Gastrocnemius medialis (tissue), 4 donors: ENCODE measurements around the gene MRPL50. TPM values are rescaled to one million over a fixed set of nuclear protein-coding genes. Genes with fewer than 3 reads are reported as not detected.

Source experiments
- ATAC-seq, 2 donors: fragments of 150-250 bp; one replicate each; pipeline ENCODE4 v1.9.1; 2016
- DNase-seq, 2 donors: peaks; one replicate each; pipeline ENCODE4 v3.0.0-alpha.2; 2019
- H3K27ac ChIP-seq, 4 donors: fragments of 200-600 bp; sonication (generic); 1 replicate in 1 of 4; 2 replicates in 3 of 4; pipeline ENCODE4 v1.5.1; 2016 to 2018; ENCODE audit warnings: mild to moderate bottlenecking in 2 of 4, moderate library complexity in 1 of 4
- H3K27me3 ChIP-seq, 3 donors: fragments of 200-600 bp; sonication (generic) in 2 of 3; 1 replicate in 1 of 3; 2 replicates in 2 of 3; pipeline versions ENCODE4 v1.5.1 to v1.6.0; 2016 to 2019; ENCODE audit warnings: mild to moderate bottlenecking in 1 of 3, moderate library complexity in 1 of 3
- H3K36me3 ChIP-seq, 2 donors: fragments of 200-600 bp; sonication (generic) in 1 of 2; one replicate each; pipeline ENCODE4 v1.5.1; 2017 to 2018
- H3K4me1 ChIP-seq, 2 donors: fragments of 200-600 bp; sonication (generic) in 1 of 2; one replicate each; pipeline ENCODE4 v1.5.1; 2016 to 2017; ENCODE audit warnings: mild to moderate bottlenecking in 2 of 2
- H3K4me3 ChIP-seq, 4 donors: fragments of 200-600 bp; sonication (generic) in 3 of 4; 1 replicate in 1 of 4; 2 replicates in 3 of 4; pipeline ENCODE4 v1.5.1; 2016 to 2019; ENCODE audit warnings: mild to moderate bottlenecking in 2 of 4
- H3K9me3 ChIP-seq, 3 donors: fragments of 200-600 bp; sonication (generic) in 2 of 3; 1 replicate in 1 of 3; 2 replicates in 2 of 3; pipeline ENCODE4 v1.5.1; 2016 to 2019
- POLR2A ChIP-seq, 2 donors: fragments of 450-650 bp; IDR thresholded peaks; one replicate each; pipeline ENCODE4 v1.6.1; 2017; ENCODE audit warnings: antibody characterized with exemption in 2 of 2, mild to moderate bottlenecking in 2 of 2, moderate library complexity in 2 of 2
- in situ Hi-C, 4 donors: fragments of 200-750 bp; cut with MboI; loops; one replicate each; pipeline versions ENCODE4 v1.15.0 to v1.8.0; 2017; ENCODE audit warnings: low sequenced_read_pairs in 4 of 4
- intact Hi-C: fragments of 100-400 bp; cut with DNase I; formaldehyde crosslinking; loops from one replicate; pipeline ENCODE4 v1.15.1; 2023; ENCODE audit warnings: low total_unique reads
- total RNA-seq, 4 donors: library from RNA; depleted of rRNA; stranded (reverse); fragments of >200 nt; gene quantifications; one replicate each; pipeline versions ENCODE4 v1.1.0 to v1.2.3, GENCODE V29; 2016
- TF ChIP-seq, protein P1 (sequence below), 5 experiments: fragments of 450-650 bp in 3 of 5; fragments of 200-600 bp in 2 of 5; sonication (generic) in 2 of 5; IDR thresholded peaks in 4 of 5; conservative IDR thresholded peaks in 1 of 5; 1 replicate in 4 of 5; 2 replicates in 1 of 5; pipeline ENCODE4 v1.5.1; 2016 to 2019; ENCODE audit warnings: antibody characterized with exemption in 5 of 5, mild to moderate bottlenecking in 3 of 5, moderate library complexity in 3 of 5

Gene MRPL50
- total RNA-seq: 10 to 100 TPM in 2 of 4 donors, 1 to 10 TPM in 2; 6.3 to 13.7 (median 10.2) TPM

DNA sequence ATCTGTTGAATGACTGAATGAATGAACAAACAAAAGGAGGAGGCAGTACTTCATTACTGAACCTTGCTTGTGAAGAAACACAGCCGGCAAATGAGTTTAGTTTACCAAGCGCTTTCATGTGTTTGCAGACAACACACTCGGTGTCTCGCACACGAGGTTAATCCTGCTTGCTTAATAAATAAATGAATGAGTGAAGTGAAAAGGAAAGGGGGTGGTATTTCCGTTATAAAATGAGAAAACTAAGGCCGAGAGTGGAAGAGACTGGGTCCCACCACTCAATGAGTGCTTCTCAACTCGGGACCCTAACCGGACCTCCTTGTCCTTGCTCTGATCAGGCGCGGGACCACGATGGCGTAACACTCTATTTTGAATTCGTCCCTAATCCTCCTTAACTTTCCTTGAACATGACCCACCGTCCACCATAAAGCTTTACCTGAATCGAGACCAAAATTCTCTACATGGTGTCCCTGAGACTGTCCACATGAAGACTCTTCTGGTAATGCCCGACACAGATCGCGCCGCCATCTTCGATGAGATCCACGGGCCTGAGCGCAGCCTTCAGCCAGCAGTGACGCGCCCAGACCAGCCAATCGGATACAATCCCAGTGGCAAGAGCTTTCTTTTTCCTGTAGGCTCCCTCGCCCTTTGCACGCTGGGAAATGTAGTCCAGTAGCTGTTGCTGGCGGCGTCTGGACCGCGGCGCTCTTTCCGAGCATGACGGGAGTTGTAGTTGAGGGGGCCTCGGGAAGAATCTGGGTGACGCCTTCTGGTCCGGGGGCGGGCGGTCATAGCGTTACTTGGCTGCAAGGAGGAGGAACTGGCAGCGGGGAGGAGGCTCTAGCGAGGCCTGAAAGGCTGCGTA is at the start of gene MRPL50, which contains the start of gene ZNF189:
Gene MRPL50, minus strand, starts transcription at position 551 of the 862 bp plus-strand sequence. Its CDS starts 26 bp downstream, at position 525.
Gene ZNF189, plus strand, starts transcription at position 784 of the 862 bp plus-strand sequence. CDS start 306 bp downstream, outside the sequence.
- intact Hi-C loops (loop anchor here (1.0 to 5.0 kb wide), 3 partner anchors 135 to 1581 kb away; partner anchors contain the start of genes MSANTD3 and RNF20), in situ Hi-C loops (loop anchor here in 2 of 4 donors (5.0 kb wide), 1 partner anchor 134 kb away; the partner anchor contains the start of gene RNF20 (in 2 of the 2))
- peaks cover 0 to 48% of the 10 kb centered on the region in 2 donors for H3K36me3 ChIP-seq
- peaks cover 37 to 49% of the 10 kb centered on the region in 2 donors for H3K4me1 ChIP-seq
- TF ChIP-seq, protein P1, sequence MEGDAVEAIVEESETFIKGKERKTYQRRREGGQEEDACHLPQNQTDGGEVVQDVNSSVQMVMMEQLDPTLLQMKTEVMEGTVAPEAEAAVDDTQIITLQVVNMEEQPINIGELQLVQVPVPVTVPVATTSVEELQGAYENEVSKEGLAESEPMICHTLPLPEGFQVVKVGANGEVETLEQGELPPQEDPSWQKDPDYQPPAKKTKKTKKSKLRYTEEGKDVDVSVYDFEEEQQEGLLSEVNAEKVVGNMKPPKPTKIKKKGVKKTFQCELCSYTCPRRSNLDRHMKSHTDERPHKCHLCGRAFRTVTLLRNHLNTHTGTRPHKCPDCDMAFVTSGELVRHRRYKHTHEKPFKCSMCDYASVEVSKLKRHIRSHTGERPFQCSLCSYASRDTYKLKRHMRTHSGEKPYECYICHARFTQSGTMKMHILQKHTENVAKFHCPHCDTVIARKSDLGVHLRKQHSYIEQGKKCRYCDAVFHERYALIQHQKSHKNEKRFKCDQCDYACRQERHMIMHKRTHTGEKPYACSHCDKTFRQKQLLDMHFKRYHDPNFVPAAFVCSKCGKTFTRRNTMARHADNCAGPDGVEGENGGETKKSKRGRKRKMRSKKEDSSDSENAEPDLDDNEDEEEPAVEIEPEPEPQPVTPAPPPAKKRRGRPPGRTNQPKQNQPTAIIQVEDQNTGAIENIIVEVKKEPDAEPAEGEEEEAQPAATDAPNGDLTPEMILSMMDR (IDR thresholded peaks at IDR 0.05 in 4 of 5, conservative IDR thresholded peaks at IDR 0.05 in 1 of 5): no peak
- TF ChIP-seq POLR2A (IDR thresholded peaks at IDR 0.05): peak; percentile 66 to 79
- ATAC-seq (peak; percentile 97 to 98), DNase-seq (peak; percentile 99)
- no peaks in the 10 kb centered on the region for H3K9me3 ChIP-seq
- H3K4me3 ChIP-seq: peak within 1 kb of the TSS; percentile 71 to 85 (median 78)
- H3K27me3 ChIP-seq: no peaks in the 10 kb centered on the region
- peak within 1 kb of the TSS; percentile 86 to 97 (median 90) for H3K27ac ChIP-seq

DNA sequence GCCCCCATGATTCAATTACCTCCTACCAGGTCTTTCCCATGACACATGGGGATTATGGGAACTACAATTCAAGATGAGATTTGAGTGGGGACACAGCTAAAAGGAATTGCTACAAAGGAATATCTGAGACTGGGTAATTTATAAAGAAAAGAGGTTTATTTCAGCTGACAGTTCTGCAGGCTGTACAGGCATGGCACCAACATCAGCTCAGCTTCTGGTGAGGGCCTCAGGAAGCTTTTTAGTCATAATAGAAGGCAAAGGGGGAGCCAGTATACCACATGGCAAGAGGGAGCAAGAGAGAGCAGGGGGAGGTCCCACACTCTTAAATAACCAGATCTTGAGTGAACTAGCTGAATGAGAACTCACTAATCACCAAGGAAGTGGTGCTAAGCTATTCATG is 48.3 kb upstream of the MRPL50 start:
- no peak for TF ChIP-seq POLR2A (IDR thresholded peaks at IDR 0.05)
- TF ChIP-seq, protein P1 (IDR thresholded peaks at IDR 0.05 in 4 of 5, conservative IDR thresholded peaks at IDR 0.05 in 1 of 5): no peak
- DNase-seq (no peak), ATAC-seq (no peak)
- in situ Hi-C loops: no loop called here
- H3K36me3 ChIP-seq: no peaks in the 10 kb centered on the region
- H3K4me3 ChIP-seq: no peak overlapping the region
- intact Hi-C loops: no loop called here
- H3K4me1 ChIP-seq: peaks cover 0 to 6% of the 10 kb centered on the region in 2 donors
- no peak overlapping the region for H3K27ac ChIP-seq
- no peaks in the 10 kb centered on the region for H3K27me3 ChIP-seq
- H3K9me3 ChIP-seq: no peaks in the 10 kb centered on the region

DNA sequence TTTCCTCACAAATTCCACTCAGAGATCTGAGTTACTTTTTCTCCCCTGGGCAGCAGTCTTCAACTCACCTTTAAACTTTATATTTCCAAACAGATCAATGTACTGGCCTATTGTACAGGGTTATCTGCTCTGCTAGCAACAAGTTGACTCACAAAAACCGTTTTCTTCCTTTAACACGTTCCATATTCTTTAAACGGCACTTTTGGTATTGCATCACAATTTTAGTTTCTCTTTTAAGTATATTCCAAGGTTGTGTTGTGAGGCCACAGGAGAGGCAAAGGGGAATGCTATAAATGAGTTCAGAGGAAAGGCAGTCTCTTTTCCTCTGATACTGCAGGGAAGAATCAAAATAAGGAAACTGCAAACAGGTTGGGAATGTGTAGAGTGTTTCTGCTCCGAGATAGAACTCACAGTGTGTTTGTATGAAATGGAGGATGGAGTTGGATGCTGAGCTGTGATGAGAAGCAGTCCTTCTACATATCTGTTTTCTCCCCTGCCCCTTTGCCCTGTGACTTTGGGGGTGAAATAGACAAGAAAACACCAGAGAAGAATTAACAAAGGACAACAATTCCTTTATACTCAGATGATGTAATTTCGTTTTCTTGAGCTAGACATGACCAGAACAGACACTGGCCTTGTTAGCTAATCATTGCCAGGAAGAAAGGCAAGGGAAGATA is 47.1 kb upstream of the MRPL50 start:
- H3K4me1 ChIP-seq: peaks cover 0 to 6% of the 10 kb centered on the region in 2 donors
- no peak overlapping the region for H3K4me3 ChIP-seq
- H3K27ac ChIP-seq: no peak overlapping the region
- no peak for ATAC-seq
- H3K27me3 ChIP-seq: no peaks in the 10 kb centered on the region
- no peaks in the 10 kb centered on the region for H3K36me3 ChIP-seq
- in situ Hi-C loops (no loop called here), intact Hi-C loops (no loop called here)
- H3K9me3 ChIP-seq: no peaks in the 10 kb centered on the region
- no peak for TF ChIP-seq POLR2A (IDR thresholded peaks at IDR 0.05)
- TF ChIP-seq, protein P1 (IDR thresholded peaks at IDR 0.05 in 4 of 5, conservative IDR thresholded peaks at IDR 0.05 in 1 of 5): no peak
- DNase-seq: no peak

DNA sequence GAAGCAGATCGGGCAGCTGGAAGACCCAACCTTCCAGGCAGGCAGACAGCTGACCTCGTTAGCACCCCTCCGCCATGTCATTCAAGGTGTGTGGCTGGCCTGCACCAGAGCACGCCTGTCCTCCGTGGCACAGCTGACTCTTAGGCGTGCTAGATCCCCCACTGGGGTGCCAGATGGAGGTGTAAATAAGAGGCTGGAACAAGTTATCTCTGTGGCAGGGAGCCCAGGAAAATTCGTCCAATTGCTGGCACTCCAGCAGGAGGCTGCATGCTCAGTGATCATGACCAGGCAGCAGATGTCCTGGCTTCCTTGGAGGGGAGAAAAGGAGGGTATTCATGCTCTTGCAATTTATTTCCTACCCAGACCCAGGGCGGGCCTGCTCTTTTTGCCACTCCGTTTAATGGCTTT is 45.0 kb upstream of the MRPL50 start:
- H3K27me3 ChIP-seq: no peaks in the 10 kb centered on the region
- H3K36me3 ChIP-seq: no peaks in the 10 kb centered on the region
- H3K4me1 ChIP-seq: peaks cover 0 to 6% of the 10 kb centered on the region in 2 donors
- DNase-seq (peak in 1 of 2 donors; percentile 15), ATAC-seq (peak in 1 of 2 donors; percentile 36)
- in situ Hi-C loops (no loop called here), intact Hi-C loops (no loop called here)
- no peak for TF ChIP-seq POLR2A (IDR thresholded peaks at IDR 0.05)
- TF ChIP-seq, protein P1 (IDR thresholded peaks at IDR 0.05 in 4 of 5, conservative IDR thresholded peaks at IDR 0.05 in 1 of 5): no peak
- no peak overlapping the region for H3K4me3 ChIP-seq
- H3K27ac ChIP-seq: no peak overlapping the region
- no peaks in the 10 kb centered on the region for H3K9me3 ChIP-seq
